NCI-H2107 treated with DMSO at 0.1 percent for 48 hours (cell line): ENCODE measurements around the gene ECD.

Experiments
- DNase-seq: peaks from one replicate; lab custom pipeline; 2025; ENCODE audit not compliant: unreplicated experiment; lab: John Stamatoyannopoulos, UW

Gene ECD

GRCh38 chr10:73167783-73168464, at the start of gene ECD, which contains the start of gene FAM149B1:
Gene ECD, minus strand, starts transcription at chr10:73168008. Its CDS starts 4,071 bp downstream, at chr10:73163937.
Gene FAM149B1, plus strand, starts transcription at chr10:73168119. Its CDS starts 221 bp downstream, at chr10:73168340.
- DNase-seq: peak; percentile 43

GRCh38 chr10:73215749-73216148, 47.9 kb upstream of the ECD start:
- no peak for DNase-seq

- no peak for DNase-seq
Observed at GRCh38 chr10:73211106-73211811, 43.5 kb upstream of the ECD start.

GRCh38 chr10:73210395-73211105, 42.7 kb upstream of the ECD start:
- no peak for DNase-seq

- no peak for DNase-seq
Observed at GRCh38 chr10:73209705-73210104, 41.9 kb upstream of the ECD start.

- DNase-seq: no peak
Observed at GRCh38 chr10:73207883-73208282, 40.1 kb upstream of the ECD start.

GRCh38 chr10:73206385-73206784, 38.6 kb upstream of the ECD start:
- no peak for DNase-seq

- DNase-seq: no peak
Observed at GRCh38 chr10:73205890-73206289, 38.1 kb upstream of the ECD start.

GRCh38 chr10:73205081-73205480, 37.3 kb upstream of the ECD start:
- no peak for DNase-seq

GRCh38 chr10:73190188-73190587, 22.4 kb upstream of the ECD start:
- no peak for DNase-seq

- DNase-seq: no peak
Observed at GRCh38 chr10:73186266-73186665, 18.5 kb upstream of the ECD start.

GRCh38 chr10:73183667-73184281, 16.0 kb upstream of the ECD start:
- DNase-seq: no peak

- DNase-seq: no peak
Observed at GRCh38 chr10:73182568-73182967, 14.8 kb upstream of the ECD start.

GRCh38 chr10:73174148-73174925, 6.5 kb upstream of the ECD start:
- DNase-seq: no peak

GRCh38 chr10:73172867-73173266, 5.1 kb upstream of the ECD start:
- no peak for DNase-seq

- no peak for DNase-seq
Observed at GRCh38 chr10:73169320-73169719, 1.5 kb upstream of the ECD start.

GRCh38 chr10:73168465-73168803, 626 bp upstream of the ECD start:
- no peak for DNase-seq

GRCh38 chr10:73167458-73167782, 388 bp downstream of the ECD start:
- DNase-seq: no peak

- DNase-seq: no peak
Observed at GRCh38 chr10:73166972-73167371, 836 bp downstream of the ECD start.

GRCh38 chr10:73163096-73163495, 4.7 kb downstream of the ECD start:
- no peak for DNase-seq

- no peak for DNase-seq
Observed at GRCh38 chr10:73161662-73162061, 6.1 kb downstream of the ECD start.
